HCT116 (cell line): Measurements from ENCODE around the gene TBX4.

Experiments
- CTCF ChIP-seq, 3 experiments: fragments of 200-600 bp in 1 of 3; sonication (generic) in 1 of 3; IDR thresholded peaks in 2 of 3; conservative IDR thresholded peaks in 1 of 3; 2 replicates each; pipeline ENCODE4 v1.5.1; 2012 to 2017; ENCODE audit warnings: low read depth in 2 of 3, low read length in 2 of 3, antibody characterized with exemption in 1 of 3, borderline replicate concordance in 1 of 3, control low read depth in 1 of 3, mild to moderate bottlenecking in 1 of 3, mixed read lengths in 1 of 3, mixed run types in 1 of 3, moderate library complexity in 1 of 3; ENCODE audit not compliant: insufficient read depth in 1 of 3
- EZH2 ChIP-seq: fragments of 200-600 bp; sonication (generic); IDR thresholded peaks from 2 replicates; pipeline ENCODE4 v1.6.1; 2017; ENCODE audit warnings: antibody characterized with exemption, mixed run types
- POLR2A ChIP-seq: IDR thresholded peaks from 2 replicates; pipeline ENCODE4 v1.7.0; 2011; ENCODE audit warnings: borderline replicate concordance; ENCODE audit not compliant: insufficient read depth, insufficient read length; ENCODE audit errors: extremely low read depth

- TF ChIP-seq POLR2A (no peak), CTCF (IDR thresholded peaks at IDR 0.05 in 2 of 3, conservative IDR thresholded peaks at IDR 0.05 in 1 of 3; ENCODE audit: borderline replicate concordance in 1 of 3, insufficient read depth in 1 of 3, low read depth in 2 of 3, low read length in 2 of 3) (no peak), EZH2 (no peak)
Measured at GRCh38 chr17:61413661-61414126, 38.5 kb upstream of the TBX4 start.
